ENCODE measurements around the gene ARID2. TPM values are rescaled to one million over a fixed set of nuclear protein-coding genes. Genes with fewer than 3 reads are reported as not detected.

ARID2 gene
- total and polyA plus RNA-seq, 2 experiments from 2014 or later = 11.7 to 12.1 TPM

DNA sequence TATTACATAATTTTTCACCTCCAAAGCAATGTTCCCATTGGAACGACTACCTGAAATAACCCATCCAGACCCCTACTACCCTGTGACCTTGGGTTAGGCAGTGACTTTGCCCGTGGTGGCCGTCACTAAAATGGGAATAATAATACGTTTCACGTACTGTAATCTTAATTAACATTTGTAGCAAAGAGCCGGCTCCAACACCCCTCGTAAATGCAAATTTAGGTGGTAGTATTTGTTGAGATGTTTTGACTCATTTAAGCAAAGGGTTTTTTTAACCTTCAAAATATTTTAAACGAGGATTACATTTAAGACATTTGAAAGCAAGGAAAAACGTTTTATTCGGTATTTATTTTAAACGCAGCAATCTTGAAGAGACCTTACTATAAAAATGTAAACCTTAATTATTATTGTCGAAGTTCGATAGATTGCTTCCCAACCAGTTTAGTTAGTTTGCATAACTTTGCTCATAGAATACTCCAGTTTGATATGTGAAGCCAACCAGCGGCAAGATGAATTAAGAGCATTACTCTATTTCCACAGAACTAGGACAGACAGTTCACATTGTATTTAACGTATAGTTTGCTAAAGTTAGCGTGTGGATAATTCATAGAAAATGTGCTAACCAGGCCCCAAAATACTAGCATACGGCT is 1.4 kb upstream of the ARID2 start:
- no peak for TF ChIP-seq EZH2phosphoT487 (IDR thresholded peaks at IDR 0.05; ENCODE audit: insufficient read depth, low read depth)
- TF ChIP-seq EZH2 (IDR thresholded peaks at IDR 0.05; ENCODE audit: insufficient read depth, poor library complexity, severe bottlenecking) = no peak
- Histone ChIP-seq H3K27me3 (replicated peaks; ENCODE audit: insufficient read depth) (no peaks in the 10 kb centered on the region), H2AFZ (peak overlapping the region; percentile 97), H3K9ac (peak overlapping the region; percentile 96), H3K4me3 (peak overlapping the region; percentile 95), H3K27ac (peak overlapping the region; percentile 94), H3K4me1 (ENCODE audit: insufficient read depth) (peaks cover 33% of the 10 kb centered on the region), H3K4me2 (ENCODE audit: unreplicated experiment) (peak overlapping the region; percentile 97), H3K9me3 (ENCODE audit: low read depth) (no peaks in the 10 kb centered on the region), H3F3A (ENCODE audit: insufficient read depth) (peaks cover 47% of the 10 kb centered on the region), H3K79me2 (ENCODE audit: insufficient read depth) (peaks cover 63% of the 10 kb centered on the region), H3K9me2 (ENCODE audit: insufficient read depth) (no peaks in the 10 kb centered on the region), H4K20me1 (ENCODE audit: insufficient read depth) (no peaks in the 10 kb centered on the region), H3K36me3 (ENCODE audit: low read depth) (no peaks in the 10 kb centered on the region)
- in situ Hi-C loops (cut with MboI) = loop anchor here (25.0 kb wide), 1 partner anchor 541 kb away; no protein-coding TSS in a partner anchor
- 1% methylated on average over 17 of the region's 17 CpGs for WGBS, 2 experiments (ENCODE audit: low coverage in 1 of 2, low lambda C conversion rate in 2 of 2, missing lambda C conversion rate in 2 of 2)
- DNase-seq = peak; percentile 58

- H2AFZ ChIP-seq = peak overlapping the region; percentile 97
- peak overlapping the region; percentile 95 for H3K4me3 ChIP-seq
- 1% methylated on average over 32 to 38 of the region's 65 CpGs for WGBS, 2 experiments (ENCODE audit: low coverage in 1 of 2, low lambda C conversion rate in 2 of 2, missing lambda C conversion rate in 2 of 2)
- H3K4me2 ChIP-seq (ENCODE audit: unreplicated experiment) = peak overlapping the region; percentile 97
- H3K9me3 ChIP-seq (ENCODE audit: low read depth) = no peaks in the 10 kb centered on the region
- H3K9me2 ChIP-seq (ENCODE audit: insufficient read depth) = no peaks in the 10 kb centered on the region
- peaks cover 34% of the 10 kb centered on the region for H3K4me1 ChIP-seq (ENCODE audit: insufficient read depth)
- H4K20me1 ChIP-seq (ENCODE audit: insufficient read depth) = no peaks in the 10 kb centered on the region
- no peaks in the 10 kb centered on the region for H3K27me3 ChIP-seq (replicated peaks; ENCODE audit: insufficient read depth)
- H3K27ac ChIP-seq = peak overlapping the region; percentile 94
- TF ChIP-seq EZH2 (IDR thresholded peaks at IDR 0.05; ENCODE audit: insufficient read depth, poor library complexity, severe bottlenecking) (no peak), EZH2phosphoT487 (IDR thresholded peaks at IDR 0.05; ENCODE audit: insufficient read depth, low read depth) (no peak)
- H3K36me3 ChIP-seq (ENCODE audit: low read depth) = no peaks in the 10 kb centered on the region
- peaks cover 63% of the 10 kb centered on the region for H3K79me2 ChIP-seq (ENCODE audit: insufficient read depth)
- DNase-seq = peak; percentile 98
- in situ Hi-C loops (cut with MboI) = loop anchor here (25.0 kb wide), 1 partner anchor 541 kb away; no protein-coding TSS in a partner anchor
- H3K9ac ChIP-seq = peak overlapping the region; percentile 96
- peaks cover 52% of the 10 kb centered on the region for H3F3A ChIP-seq (ENCODE audit: insufficient read depth)
Measured at GRCh38 chr12:45728630-45729232, 775 bp upstream of the ARID2 start.

DNA sequence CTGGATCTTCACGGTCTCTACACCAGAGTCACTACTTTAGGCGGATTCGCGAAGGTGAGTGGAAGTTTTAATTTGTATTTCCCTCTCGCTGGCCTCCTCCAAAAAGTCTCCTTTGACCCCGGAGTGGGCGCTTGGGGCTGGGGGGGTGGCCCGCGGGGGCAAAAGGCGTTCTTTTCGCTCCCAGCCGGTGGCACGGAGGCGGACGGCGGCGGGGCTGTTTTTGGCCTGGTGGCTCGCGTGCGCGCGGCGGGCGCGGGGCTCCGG is 510 bp downstream of the ARID2 start:
- DNase-seq = no peak
- H3K27ac ChIP-seq = peak overlapping the region; percentile 94
- peak overlapping the region; percentile 82 for H2AFZ ChIP-seq
- H3K36me3 ChIP-seq (ENCODE audit: low read depth) = no peaks in the 10 kb centered on the region
- in situ Hi-C loops (cut with MboI) = loop anchor here (25.0 kb wide), 1 partner anchor 543 kb away; no protein-coding TSS in a partner anchor
- TF ChIP-seq EZH2phosphoT487 (IDR thresholded peaks at IDR 0.05; ENCODE audit: insufficient read depth, low read depth) (no peak), EZH2 (IDR thresholded peaks at IDR 0.05; ENCODE audit: insufficient read depth, poor library complexity, severe bottlenecking) (no peak)
- H3K4me3 ChIP-seq = peak overlapping the region; percentile 95
- 1% methylated on average over 10 to 26 of the region's 26 CpGs for WGBS, 2 experiments (ENCODE audit: low coverage in 1 of 2, low lambda C conversion rate in 2 of 2, missing lambda C conversion rate in 2 of 2)
- H3K27me3 ChIP-seq (replicated peaks; ENCODE audit: insufficient read depth) = no peaks in the 10 kb centered on the region
- peaks cover 52% of the 10 kb centered on the region for H3F3A ChIP-seq (ENCODE audit: insufficient read depth)
- H3K9ac ChIP-seq = peak overlapping the region; percentile 96
- no peaks in the 10 kb centered on the region for H4K20me1 ChIP-seq (ENCODE audit: insufficient read depth)
- no peaks in the 10 kb centered on the region for H3K9me2 ChIP-seq (ENCODE audit: insufficient read depth)
- H3K4me1 ChIP-seq (ENCODE audit: insufficient read depth) = peaks cover 28% of the 10 kb centered on the region
- H3K9me3 ChIP-seq (ENCODE audit: low read depth) = no peaks in the 10 kb centered on the region
- peak overlapping the region; percentile 77 for H3K4me2 ChIP-seq (ENCODE audit: unreplicated experiment)
- peaks cover 63% of the 10 kb centered on the region for H3K79me2 ChIP-seq (ENCODE audit: insufficient read depth)

GRCh38 chr12:45730348-45731189 is 1.1 kb downstream of the ARID2 start:
- peak overlapping the region; percentile 95 for H3K4me3 ChIP-seq
- in situ Hi-C loops (cut with MboI) = loop anchor here (25.0 kb wide), 1 partner anchor 543 kb away; no protein-coding TSS in a partner anchor
- H3K9ac ChIP-seq = peak overlapping the region; percentile 96
- H3K79me2 ChIP-seq (ENCODE audit: insufficient read depth) = peaks cover 63% of the 10 kb centered on the region
- peak; percentile 79 for DNase-seq
- peak overlapping the region; percentile 97 for H3K4me2 ChIP-seq (ENCODE audit: unreplicated experiment)
- peak overlapping the region; percentile 92 for H2AFZ ChIP-seq
- TF ChIP-seq EZH2 (IDR thresholded peaks at IDR 0.05; ENCODE audit: insufficient read depth, poor library complexity, severe bottlenecking) = no peak
- no peak for TF ChIP-seq EZH2phosphoT487 (IDR thresholded peaks at IDR 0.05; ENCODE audit: insufficient read depth, low read depth)
- H3K36me3 ChIP-seq (ENCODE audit: low read depth) = no peaks in the 10 kb centered on the region
- no peaks in the 10 kb centered on the region for H4K20me1 ChIP-seq (ENCODE audit: insufficient read depth)
- H3K27me3 ChIP-seq (replicated peaks; ENCODE audit: insufficient read depth) = no peaks in the 10 kb centered on the region
- H3K9me3 ChIP-seq (ENCODE audit: low read depth) = no peaks in the 10 kb centered on the region
- peaks cover 51% of the 10 kb centered on the region for H3F3A ChIP-seq (ENCODE audit: insufficient read depth)
- WGBS, 2 experiments (ENCODE audit: low coverage in 1 of 2, low lambda C conversion rate in 2 of 2, missing lambda C conversion rate in 2 of 2) = 2 to 3% methylated on average over 40 to 44 of the region's 67 CpGs
- H3K9me2 ChIP-seq (ENCODE audit: insufficient read depth) = no peaks in the 10 kb centered on the region
- peak overlapping the region; percentile 94 for H3K27ac ChIP-seq
- H3K4me1 ChIP-seq (ENCODE audit: insufficient read depth) = peaks cover 23% of the 10 kb centered on the region

All from GM23248 (cell line).